HFF-Myc (cell line): Measurements from ENCODE around the gene PPFIA2.

Source experiments
- DNase-seq: peaks from one replicate; pipeline ENCODE4 v3.0.0-alpha.2; 2011; ENCODE audit warnings: low read depth; ENCODE audit errors: extremely low read depth
- H3K4me3 ChIP-seq: replicated peaks from 2 replicates; pipeline ENCODE4 v1.5.1; 2011; ENCODE audit warnings: low read depth, mild to moderate bottlenecking, control low read depth, low read length
- TF ChIP-seq, protein P1 (sequence below): IDR thresholded peaks from 2 replicates; pipeline ENCODE4 v1.5.1; 2012; ENCODE audit warnings: mild to moderate bottlenecking, low read depth, low read length, control low read depth; ENCODE audit errors: missing control alignments

Gene PPFIA2

GRCh38 chr12:81722004-81722403 lies 37.1 kb downstream of the PPFIA2 start:
- no peak overlapping the region for H3K4me3 ChIP-seq
- DNase-seq = no peak
- TF ChIP-seq, protein P1, sequence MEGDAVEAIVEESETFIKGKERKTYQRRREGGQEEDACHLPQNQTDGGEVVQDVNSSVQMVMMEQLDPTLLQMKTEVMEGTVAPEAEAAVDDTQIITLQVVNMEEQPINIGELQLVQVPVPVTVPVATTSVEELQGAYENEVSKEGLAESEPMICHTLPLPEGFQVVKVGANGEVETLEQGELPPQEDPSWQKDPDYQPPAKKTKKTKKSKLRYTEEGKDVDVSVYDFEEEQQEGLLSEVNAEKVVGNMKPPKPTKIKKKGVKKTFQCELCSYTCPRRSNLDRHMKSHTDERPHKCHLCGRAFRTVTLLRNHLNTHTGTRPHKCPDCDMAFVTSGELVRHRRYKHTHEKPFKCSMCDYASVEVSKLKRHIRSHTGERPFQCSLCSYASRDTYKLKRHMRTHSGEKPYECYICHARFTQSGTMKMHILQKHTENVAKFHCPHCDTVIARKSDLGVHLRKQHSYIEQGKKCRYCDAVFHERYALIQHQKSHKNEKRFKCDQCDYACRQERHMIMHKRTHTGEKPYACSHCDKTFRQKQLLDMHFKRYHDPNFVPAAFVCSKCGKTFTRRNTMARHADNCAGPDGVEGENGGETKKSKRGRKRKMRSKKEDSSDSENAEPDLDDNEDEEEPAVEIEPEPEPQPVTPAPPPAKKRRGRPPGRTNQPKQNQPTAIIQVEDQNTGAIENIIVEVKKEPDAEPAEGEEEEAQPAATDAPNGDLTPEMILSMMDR = no peak

DNA sequence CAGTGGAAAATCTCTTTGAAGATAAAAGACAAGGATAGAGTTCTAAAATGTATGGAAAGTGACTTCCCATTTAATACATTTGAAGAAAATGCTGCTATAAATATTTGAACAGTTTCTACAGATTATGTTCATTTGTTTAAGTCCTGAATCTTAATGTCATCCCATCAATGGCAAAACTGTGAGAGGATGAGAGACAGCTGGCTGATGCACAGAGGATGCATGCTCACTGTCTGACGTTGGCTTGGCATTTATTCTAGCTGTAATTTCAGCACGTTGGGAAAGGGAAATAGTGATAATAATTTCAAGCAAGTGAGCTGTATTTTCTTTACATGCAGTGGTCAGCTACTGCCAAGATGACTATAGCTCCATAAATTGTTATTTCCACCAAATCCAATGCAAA lies 40.5 kb downstream of the PPFIA2 start:
- TF ChIP-seq, protein P1 = no peak
- H3K4me3 ChIP-seq = no peak overlapping the region
- no peak for DNase-seq

DNA sequence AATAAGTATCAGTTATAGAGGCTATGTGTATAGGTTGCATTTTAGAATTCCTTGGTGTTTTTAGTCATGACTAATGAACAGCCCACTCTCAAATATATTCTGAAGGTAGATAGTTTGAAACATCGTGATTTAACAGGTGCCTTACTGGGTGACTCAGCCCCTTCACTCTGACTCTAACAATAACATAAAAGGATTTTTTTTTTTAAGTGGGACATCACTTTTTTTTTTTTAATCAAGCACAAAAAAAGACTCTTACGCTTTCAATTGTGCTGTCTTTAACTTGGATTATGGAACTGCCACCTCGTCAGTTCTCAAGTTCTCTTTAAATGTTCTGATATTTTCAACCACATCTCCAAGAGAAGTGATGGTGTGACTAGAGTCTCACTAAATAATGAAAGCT lies 46.6 kb downstream of the PPFIA2 start:
- no peak overlapping the region for H3K4me3 ChIP-seq
- TF ChIP-seq, protein P1 = no peak
- DNase-seq = no peak

DNA sequence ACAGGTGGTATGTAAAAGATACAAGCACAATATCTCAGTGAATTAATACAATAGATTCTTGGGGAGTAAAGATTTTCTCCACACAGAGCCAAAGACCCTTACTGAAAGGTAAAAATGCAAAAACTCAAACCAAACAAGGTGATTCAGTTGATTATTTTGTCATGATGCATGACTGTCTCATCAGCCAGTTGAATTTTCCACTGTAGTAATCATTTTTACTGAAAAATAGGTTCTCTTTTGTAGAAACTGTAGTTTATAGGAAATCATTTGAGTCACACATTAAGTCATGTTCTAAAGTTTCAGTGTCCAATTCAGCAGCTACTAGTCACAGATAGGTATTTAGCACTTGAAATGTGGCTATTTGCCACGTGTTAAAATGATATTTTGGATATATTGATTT lies 53.6 kb downstream of the PPFIA2 start:
- DNase-seq = no peak
- TF ChIP-seq, protein P1 = no peak
- no peak overlapping the region for H3K4me3 ChIP-seq

DNA sequence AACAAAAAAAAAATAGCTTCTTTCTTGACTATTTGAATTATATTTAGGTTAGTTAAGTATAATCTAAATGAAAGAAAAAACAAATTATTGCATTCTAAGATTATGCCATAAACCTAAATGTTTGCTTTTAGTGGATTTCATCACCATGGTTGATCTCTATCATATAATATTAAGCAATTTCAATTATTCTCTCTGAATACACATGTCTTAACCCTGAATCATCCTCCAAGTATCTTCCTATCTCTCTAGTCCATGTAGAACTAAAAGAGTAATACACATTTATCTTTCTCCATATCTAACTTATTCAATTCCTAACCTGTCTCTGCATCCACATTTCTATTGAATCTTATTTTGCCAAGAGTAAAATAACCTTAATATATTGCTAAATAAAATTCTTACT lies 59.6 kb downstream of the PPFIA2 start:
- TF ChIP-seq, protein P1 = no peak
- H3K4me3 ChIP-seq = no peak overlapping the region
- DNase-seq = no peak

DNA sequence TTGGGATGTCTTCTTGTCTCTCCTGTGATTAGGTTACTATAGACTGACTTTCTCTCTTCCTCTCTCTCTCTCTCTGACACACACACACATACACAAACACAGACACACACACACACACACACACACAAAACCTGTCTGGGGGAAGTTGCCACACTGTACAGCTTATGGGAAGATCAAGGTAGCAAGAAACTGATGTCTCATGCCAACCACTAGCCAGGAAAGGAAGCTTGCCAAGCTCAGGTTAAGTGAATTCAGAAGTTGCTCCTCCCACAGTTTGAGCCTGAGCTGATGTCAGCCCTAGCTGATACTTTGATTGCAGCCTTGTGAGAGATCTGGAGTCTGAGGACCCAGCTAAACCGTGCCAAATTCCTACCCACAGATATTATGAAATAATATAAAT lies 67.1 kb downstream of the PPFIA2 start:
- DNase-seq = no peak
- TF ChIP-seq, protein P1 = no peak
- no peak overlapping the region for H3K4me3 ChIP-seq

GRCh38 chr12:81683881-81684280 lies 75.3 kb downstream of the PPFIA2 start:
- DNase-seq = no peak
- TF ChIP-seq, protein P1 = no peak
- H3K4me3 ChIP-seq = no peak overlapping the region
